ENCODE measurements around the gene PLXDC2. TPM values are rescaled to one million over a fixed set of nuclear protein-coding genes. Genes with fewer than 3 reads are reported as not detected.

PLXDC2 gene
- polyA plus RNA-seq, 4 donors, result 33.9 to 41.6 (median 34.8) TPM

- DNase-seq (ENCODE audit: low read depth in 4 of 4, low spot score in 3 of 4), result no peak
Measured at GRCh38 chr10:20091698-20092097, 275.5 kb downstream of the PLXDC2 start.

- DNase-seq (ENCODE audit: low read depth in 4 of 4, low spot score in 3 of 4), result no peak
Measured at GRCh38 chr10:20093600-20093999, 277.4 kb downstream of the PLXDC2 start.

- DNase-seq (ENCODE audit: low read depth in 4 of 4, low spot score in 3 of 4), result no peak
Measured at GRCh38 chr10:20094226-20094976, 278.2 kb downstream of the PLXDC2 start.

GRCh38 chr10:20100171-20100570 is 283.9 kb downstream of the PLXDC2 start:
- DNase-seq (ENCODE audit: low read depth in 4 of 4, low spot score in 3 of 4), result no peak

- DNase-seq (ENCODE audit: low read depth in 4 of 4, low spot score in 3 of 4), result no peak
Measured at GRCh38 chr10:20105236-20105635, 289.0 kb downstream of the PLXDC2 start.

GRCh38 chr10:20105931-20106330 is 289.7 kb downstream of the PLXDC2 start:
- no peak for DNase-seq (ENCODE audit: low read depth in 4 of 4, low spot score in 3 of 4)

- DNase-seq (ENCODE audit: low read depth in 4 of 4, low spot score in 3 of 4), result no peak
Measured at GRCh38 chr10:20108021-20108420, 291.8 kb downstream of the PLXDC2 start.

- no peak for DNase-seq (ENCODE audit: low read depth in 4 of 4, low spot score in 3 of 4)
Measured at GRCh38 chr10:20109613-20110012, 293.4 kb downstream of the PLXDC2 start.

- no peak for DNase-seq (ENCODE audit: low read depth in 4 of 4, low spot score in 3 of 4)
Measured at GRCh38 chr10:20110125-20111100, 294.2 kb downstream of the PLXDC2 start.

- no peak for DNase-seq (ENCODE audit: low read depth in 4 of 4, low spot score in 3 of 4)
Measured at GRCh38 chr10:20114179-20114578, 297.9 kb downstream of the PLXDC2 start.

- no peak for DNase-seq (ENCODE audit: low read depth in 4 of 4, low spot score in 3 of 4)
Measured at GRCh38 chr10:20115894-20116293, 299.7 kb downstream of the PLXDC2 start.

- no peak for DNase-seq (ENCODE audit: low read depth in 4 of 4, low spot score in 3 of 4)
Measured at GRCh38 chr10:20117471-20117870, 301.2 kb downstream of the PLXDC2 start.

GRCh38 chr10:20118119-20118518 is 301.9 kb downstream of the PLXDC2 start:
- no peak for DNase-seq (ENCODE audit: low read depth in 4 of 4, low spot score in 3 of 4)

GRCh38 chr10:20128811-20129210 is 312.6 kb downstream of the PLXDC2 start:
- DNase-seq (ENCODE audit: low read depth in 4 of 4, low spot score in 3 of 4), result no peak

GRCh38 chr10:20132816-20133215 is 316.6 kb downstream of the PLXDC2 start:
- DNase-seq (ENCODE audit: low read depth in 4 of 4, low spot score in 3 of 4), result no peak

GRCh38 chr10:20133669-20134189 is 317.5 kb downstream of the PLXDC2 start:
- DNase-seq (ENCODE audit: low read depth in 4 of 4, low spot score in 3 of 4), result no peak

GRCh38 chr10:20142311-20142710 is 326.1 kb downstream of the PLXDC2 start:
- DNase-seq (ENCODE audit: low read depth in 4 of 4, low spot score in 3 of 4), result no peak

GRCh38 chr10:20144268-20144667 is 328.0 kb downstream of the PLXDC2 start:
- no peak for DNase-seq (ENCODE audit: low read depth in 4 of 4, low spot score in 3 of 4)

GRCh38 chr10:20146004-20146403 is 329.8 kb downstream of the PLXDC2 start:
- DNase-seq (ENCODE audit: low read depth in 4 of 4, low spot score in 3 of 4), result no peak

GRCh38 chr10:20147684-20148083 is 331.5 kb downstream of the PLXDC2 start:
- no peak for DNase-seq (ENCODE audit: low read depth in 4 of 4, low spot score in 3 of 4)

GRCh38 chr10:20156511-20156910 is 340.3 kb downstream of the PLXDC2 start:
- no peak for DNase-seq (ENCODE audit: low read depth in 4 of 4, low spot score in 3 of 4)

Measured in right renal pelvis (tissue), 4 donors.